ENCODE measurements around the gene COLEC11.

COLEC11 gene

GRCh38 chr2:3650140-3650920 lies 55.4 kb downstream of the COLEC11 start:
- Histone ChIP-seq H3K4me1 (ENCODE audit: control extremely low read depth in 1 of 4, control insufficient read depth in 4 of 4, insufficient read depth in 4 of 4, low read length in 3 of 4) (peaks cover 0 to 15% (median 11%) of the 10 kb centered on the region in 4 experiments), H3K27me3 (replicated peaks in 2 of 5; ENCODE audit: control insufficient read depth in 4 of 5, insufficient read depth in 5 of 5, low read length in 4 of 5) (peaks cover 0 to 8% (median 0%) of the 10 kb centered on the region in 5 experiments), H3K27ac (ENCODE audit: insufficient read depth in 1 of 2, low read depth in 1 of 2, low read length in 2 of 2, poor library complexity in 1 of 2, severe bottlenecking in 2 of 2) (no peak overlapping the region), H3K36me3 (ENCODE audit: control insufficient read depth in 4 of 4, insufficient read depth in 4 of 4, low read length in 3 of 4) (no peaks in the 10 kb centered on the region), H3K9me3 (ENCODE audit: control extremely low read depth in 1 of 5, control insufficient read depth in 4 of 5, insufficient read depth in 2 of 5, low read depth in 1 of 5, low read length in 4 of 5) (no peaks in the 10 kb centered on the region), H3K4me3 (ENCODE audit: control insufficient read depth in 1 of 7, extremely low read depth in 1 of 7, insufficient read depth in 4 of 7, low read depth in 2 of 7, low read length in 6 of 7) (no peak overlapping the region)
- WGBS (ENCODE audit: insufficient coverage) = 83% methylated on average over 16 of the region's 20 CpGs
- POLR2A ChIA-PET = no interaction called here
- CTCF ChIA-PET = interaction anchor here (0.8 to 2.1 kb wide), 4 partner anchors 21 to 1014 kb away, joined by 3 to 9 read pairs (median 4); no protein-coding TSS in a partner anchor
- no peak for DNase-seq

GRCh38 chr2:3651691-3652648 lies 57.1 kb downstream of the COLEC11 start:
- POLR2A ChIA-PET = interaction anchor here (0.6 to 0.7 kb wide), 2 partner anchors 65 to 430 kb away, joined by 3 to 5 read pairs; no protein-coding TSS in a partner anchor
- no peaks in the 10 kb centered on the region for H3K9me3 ChIP-seq (ENCODE audit: control extremely low read depth in 1 of 5, control insufficient read depth in 4 of 5, insufficient read depth in 2 of 5, low read depth in 1 of 5, low read length in 4 of 5)
- H3K4me3 ChIP-seq (ENCODE audit: control insufficient read depth in 1 of 7, extremely low read depth in 1 of 7, insufficient read depth in 4 of 7, low read depth in 2 of 7, low read length in 6 of 7) = peak overlapping the region in 6 of 7 experiments; percentile 22 to 70 (median 40)
- peaks cover 0 to 15% (median 11%) of the 10 kb centered on the region in 4 experiments for H3K4me1 ChIP-seq (ENCODE audit: control extremely low read depth in 1 of 4, control insufficient read depth in 4 of 4, insufficient read depth in 4 of 4, low read length in 3 of 4)
- no peaks in the 10 kb centered on the region for H3K36me3 ChIP-seq (ENCODE audit: control insufficient read depth in 4 of 4, insufficient read depth in 4 of 4, low read length in 3 of 4)
- H3K27me3 ChIP-seq (replicated peaks in 2 of 5; ENCODE audit: control insufficient read depth in 4 of 5, insufficient read depth in 5 of 5, low read length in 4 of 5) = peaks cover 0 to 8% (median 0%) of the 10 kb centered on the region in 5 experiments
- peak; percentile 61 to 90 (median 85) for DNase-seq
- CTCF ChIA-PET = interaction anchor here (0.9 to 1.9 kb wide), 8 partner anchors 10 to 275 kb away, joined by 3 to 12 read pairs (median 4); partner anchors contain the start of gene EIPR1
- H3K27ac ChIP-seq (ENCODE audit: insufficient read depth in 1 of 2, low read depth in 1 of 2, low read length in 2 of 2, poor library complexity in 1 of 2, severe bottlenecking in 2 of 2) = no peak overlapping the region
- WGBS (ENCODE audit: insufficient coverage) = 7% methylated on average over 36 of the region's 45 CpGs

- ChIA-PET CTCF (interaction anchor here (1.8 to 1.9 kb wide), 3 partner anchors 11 to 229 kb away, joined by 5 to 12 read pairs (median 8); no protein-coding TSS in a partner anchor), POLR2A (no interaction called here)
- H3K4me3 ChIP-seq (ENCODE audit: control insufficient read depth in 1 of 7, extremely low read depth in 1 of 7, insufficient read depth in 4 of 7, low read depth in 2 of 7, low read length in 6 of 7) = no peak overlapping the region
- no peak for DNase-seq
- H3K36me3 ChIP-seq (ENCODE audit: control insufficient read depth in 4 of 4, insufficient read depth in 4 of 4, low read length in 3 of 4) = no peaks in the 10 kb centered on the region
- H3K9me3 ChIP-seq (ENCODE audit: control extremely low read depth in 1 of 5, control insufficient read depth in 4 of 5, insufficient read depth in 2 of 5, low read depth in 1 of 5, low read length in 4 of 5) = no peaks in the 10 kb centered on the region
- WGBS (ENCODE audit: insufficient coverage) = 98% methylated on average over 8 of the region's 9 CpGs
- peaks cover 0 to 8% (median 0%) of the 10 kb centered on the region in 5 experiments for H3K27me3 ChIP-seq (replicated peaks in 2 of 5; ENCODE audit: control insufficient read depth in 4 of 5, insufficient read depth in 5 of 5, low read length in 4 of 5)
- H3K27ac ChIP-seq (ENCODE audit: insufficient read depth in 1 of 2, low read depth in 1 of 2, low read length in 2 of 2, poor library complexity in 1 of 2, severe bottlenecking in 2 of 2) = no peak overlapping the region
- peaks cover 0 to 15% (median 11%) of the 10 kb centered on the region in 4 experiments for H3K4me1 ChIP-seq (ENCODE audit: control extremely low read depth in 1 of 4, control insufficient read depth in 4 of 4, insufficient read depth in 4 of 4, low read length in 3 of 4)
Measured at GRCh38 chr2:3652896-3653625, 58.1 kb downstream of the COLEC11 start.

GRCh38 chr2:3654011-3654410 lies 59.1 kb downstream of the COLEC11 start:
- H3K27me3 ChIP-seq (replicated peaks in 2 of 5; ENCODE audit: control insufficient read depth in 4 of 5, insufficient read depth in 5 of 5, low read length in 4 of 5) = peaks cover 0 to 8% (median 0%) of the 10 kb centered on the region in 5 experiments
- no peaks in the 10 kb centered on the region for H3K36me3 ChIP-seq (ENCODE audit: control insufficient read depth in 4 of 4, insufficient read depth in 4 of 4, low read length in 3 of 4)
- ChIA-PET CTCF (interaction anchor here (0.5 kb wide), 1 partner anchor 13 kb away, joined by 3 read pairs; no protein-coding TSS in a partner anchor), POLR2A (no interaction called here)
- H3K4me1 ChIP-seq (ENCODE audit: control extremely low read depth in 1 of 4, control insufficient read depth in 4 of 4, insufficient read depth in 4 of 4, low read length in 3 of 4) = peaks cover 0 to 15% (median 11%) of the 10 kb centered on the region in 4 experiments
- H3K27ac ChIP-seq (ENCODE audit: insufficient read depth in 1 of 2, low read depth in 1 of 2, low read length in 2 of 2, poor library complexity in 1 of 2, severe bottlenecking in 2 of 2) = no peak overlapping the region
- H3K9me3 ChIP-seq (ENCODE audit: control extremely low read depth in 1 of 5, control insufficient read depth in 4 of 5, insufficient read depth in 2 of 5, low read depth in 1 of 5, low read length in 4 of 5) = no peaks in the 10 kb centered on the region
- H3K4me3 ChIP-seq (ENCODE audit: control insufficient read depth in 1 of 7, extremely low read depth in 1 of 7, insufficient read depth in 4 of 7, low read depth in 2 of 7, low read length in 6 of 7) = no peak overlapping the region
- 98% methylated on average over 10 of the region's 10 CpGs for WGBS (ENCODE audit: insufficient coverage)
- no peak for DNase-seq

GRCh38 chr2:3654531-3655225 lies 59.8 kb downstream of the COLEC11 start:
- Histone ChIP-seq H3K36me3 (ENCODE audit: control insufficient read depth in 4 of 4, insufficient read depth in 4 of 4, low read length in 3 of 4) (no peaks in the 10 kb centered on the region), H3K27ac (ENCODE audit: insufficient read depth in 1 of 2, low read depth in 1 of 2, low read length in 2 of 2, poor library complexity in 1 of 2, severe bottlenecking in 2 of 2) (no peak overlapping the region), H3K9me3 (ENCODE audit: control extremely low read depth in 1 of 5, control insufficient read depth in 4 of 5, insufficient read depth in 2 of 5, low read depth in 1 of 5, low read length in 4 of 5) (no peaks in the 10 kb centered on the region), H3K4me3 (ENCODE audit: control insufficient read depth in 1 of 7, extremely low read depth in 1 of 7, insufficient read depth in 4 of 7, low read depth in 2 of 7, low read length in 6 of 7) (no peak overlapping the region), H3K4me1 (ENCODE audit: control extremely low read depth in 1 of 4, control insufficient read depth in 4 of 4, insufficient read depth in 4 of 4, low read length in 3 of 4) (peaks cover 0 to 15% (median 12%) of the 10 kb centered on the region in 4 experiments), H3K27me3 (replicated peaks in 2 of 5; ENCODE audit: control insufficient read depth in 4 of 5, insufficient read depth in 5 of 5, low read length in 4 of 5) (peaks cover 0 to 7% (median 0%) of the 10 kb centered on the region in 5 experiments)
- WGBS (ENCODE audit: insufficient coverage) = 92% methylated on average over 21 of the region's 21 CpGs
- ChIA-PET CTCF (no interaction called here), POLR2A (no interaction called here)
- no peak for DNase-seq
